Osteocyte (in vitro differentiated cells): ENCODE measurements around the gene DEPDC1B. TPM values are rescaled to one million over a fixed set of nuclear protein-coding genes. Genes with fewer than 3 reads are reported as not detected.

Experiments used
- DNase-seq: peaks from one replicate; pipeline ENCODE4 v3.0.0; 2021; ENCODE audit warnings: mixed read lengths; ENCODE audit not compliant: unreplicated experiment; ENCODE audit errors: extremely low spot score
- H3K27ac Mint-ChIP-seq: one replicate; pipeline ENCODE4 v1.8.0; 2021; ENCODE audit warnings: mild to moderate bottlenecking, mixed read lengths; ENCODE audit not compliant: unreplicated experiment
- H3K27me3 Mint-ChIP-seq: one replicate; pipeline ENCODE4 v1.8.0; 2021; ENCODE audit warnings: mixed read lengths; ENCODE audit not compliant: unreplicated experiment
- H3K36me3 Mint-ChIP-seq: one replicate; pipeline ENCODE4 v1.8.0; 2021; ENCODE audit warnings: mixed read lengths; ENCODE audit not compliant: unreplicated experiment
- H3K4me1 Mint-ChIP-seq: one replicate; pipeline ENCODE4 v1.8.0; 2021; ENCODE audit warnings: mixed read lengths; ENCODE audit not compliant: unreplicated experiment
- H3K4me3 Mint-ChIP-seq: one replicate; pipeline ENCODE4 v1.8.0; 2021; ENCODE audit warnings: mild to moderate bottlenecking, moderate library complexity, mixed read lengths; ENCODE audit not compliant: unreplicated experiment
- H3K9me3 Mint-ChIP-seq: one replicate; pipeline ENCODE4 v1.8.0; 2021; ENCODE audit warnings: mixed read lengths; ENCODE audit not compliant: unreplicated experiment
- total RNA-seq: library from RNA; stranded (reverse); gene quantifications from 2 replicates; pipeline ENCODE4 v1.2.1, GENCODE V29; 2021
- TF ChIP-seq, protein P1 (sequence below): fragments of 200-600 bp; sonication (generic); IDR thresholded peaks from 2 replicates; pipeline ENCODE4 v1.5.0; 2021; ENCODE audit warnings: antibody characterized with exemption, mild to moderate bottlenecking, moderate library complexity

The DEPDC1B gene
- total RNA-seq, 1 donor from 2014 or later, result 1.7 TPM

DNA sequence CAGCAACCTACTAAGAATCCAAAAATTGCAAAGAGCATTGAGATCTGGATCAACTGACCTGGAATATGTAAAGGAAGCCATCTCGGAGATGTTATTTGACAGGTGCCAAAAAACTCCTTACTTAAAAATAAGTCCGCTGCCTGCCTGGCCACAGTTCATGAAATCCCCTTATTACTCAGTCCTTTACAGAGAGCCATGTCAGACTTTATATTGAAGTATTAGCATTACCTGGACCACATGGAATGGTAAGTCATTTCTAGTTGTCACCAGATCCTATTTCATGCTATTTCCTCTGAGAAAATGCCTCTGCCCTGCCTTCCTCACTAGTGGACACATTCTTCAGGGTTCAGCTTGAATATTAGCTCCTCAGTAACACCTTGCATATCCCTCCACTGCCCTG, 115.7 kb downstream of the DEPDC1B start:
- no peak overlapping the region for H3K27ac Mint-ChIP-seq
- no peaks in the 10 kb centered on the region for H3K9me3 Mint-ChIP-seq
- H3K4me3 Mint-ChIP-seq, result no peak overlapping the region
- no peaks in the 10 kb centered on the region for H3K27me3 Mint-ChIP-seq
- H3K36me3 Mint-ChIP-seq, result no peaks in the 10 kb centered on the region
- TF ChIP-seq, protein P1, sequence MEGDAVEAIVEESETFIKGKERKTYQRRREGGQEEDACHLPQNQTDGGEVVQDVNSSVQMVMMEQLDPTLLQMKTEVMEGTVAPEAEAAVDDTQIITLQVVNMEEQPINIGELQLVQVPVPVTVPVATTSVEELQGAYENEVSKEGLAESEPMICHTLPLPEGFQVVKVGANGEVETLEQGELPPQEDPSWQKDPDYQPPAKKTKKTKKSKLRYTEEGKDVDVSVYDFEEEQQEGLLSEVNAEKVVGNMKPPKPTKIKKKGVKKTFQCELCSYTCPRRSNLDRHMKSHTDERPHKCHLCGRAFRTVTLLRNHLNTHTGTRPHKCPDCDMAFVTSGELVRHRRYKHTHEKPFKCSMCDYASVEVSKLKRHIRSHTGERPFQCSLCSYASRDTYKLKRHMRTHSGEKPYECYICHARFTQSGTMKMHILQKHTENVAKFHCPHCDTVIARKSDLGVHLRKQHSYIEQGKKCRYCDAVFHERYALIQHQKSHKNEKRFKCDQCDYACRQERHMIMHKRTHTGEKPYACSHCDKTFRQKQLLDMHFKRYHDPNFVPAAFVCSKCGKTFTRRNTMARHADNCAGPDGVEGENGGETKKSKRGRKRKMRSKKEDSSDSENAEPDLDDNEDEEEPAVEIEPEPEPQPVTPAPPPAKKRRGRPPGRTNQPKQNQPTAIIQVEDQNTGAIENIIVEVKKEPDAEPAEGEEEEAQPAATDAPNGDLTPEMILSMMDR, result no peak
- DNase-seq, result no peak
- H3K4me1 Mint-ChIP-seq, result peaks cover 18% of the 10 kb centered on the region

DNA sequence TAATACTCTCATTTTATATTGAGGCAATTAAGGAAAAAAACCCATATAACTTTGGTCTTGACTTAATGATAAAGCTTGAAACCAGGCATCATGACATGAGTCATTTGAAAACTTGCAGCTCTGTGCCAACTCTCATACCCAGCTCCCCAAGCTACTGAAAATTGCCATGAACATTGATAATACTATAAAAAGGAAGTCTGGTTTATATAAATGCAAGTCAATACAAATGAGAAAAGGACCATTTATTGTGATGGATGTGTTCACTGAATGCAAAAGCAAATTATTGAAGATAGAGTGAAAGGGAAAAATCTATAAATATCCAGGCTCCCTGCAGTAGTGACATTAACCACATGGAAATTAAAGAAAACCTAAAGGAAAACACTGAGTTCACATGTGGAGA, 116.3 kb downstream of the DEPDC1B start:
- peaks cover 18% of the 10 kb centered on the region for H3K4me1 Mint-ChIP-seq
- H3K9me3 Mint-ChIP-seq, result no peaks in the 10 kb centered on the region
- no peak for DNase-seq
- no peak overlapping the region for H3K27ac Mint-ChIP-seq
- H3K36me3 Mint-ChIP-seq, result no peaks in the 10 kb centered on the region
- no peak overlapping the region for H3K4me3 Mint-ChIP-seq
- TF ChIP-seq, protein P1, result no peak
- no peaks in the 10 kb centered on the region for H3K27me3 Mint-ChIP-seq

DNA sequence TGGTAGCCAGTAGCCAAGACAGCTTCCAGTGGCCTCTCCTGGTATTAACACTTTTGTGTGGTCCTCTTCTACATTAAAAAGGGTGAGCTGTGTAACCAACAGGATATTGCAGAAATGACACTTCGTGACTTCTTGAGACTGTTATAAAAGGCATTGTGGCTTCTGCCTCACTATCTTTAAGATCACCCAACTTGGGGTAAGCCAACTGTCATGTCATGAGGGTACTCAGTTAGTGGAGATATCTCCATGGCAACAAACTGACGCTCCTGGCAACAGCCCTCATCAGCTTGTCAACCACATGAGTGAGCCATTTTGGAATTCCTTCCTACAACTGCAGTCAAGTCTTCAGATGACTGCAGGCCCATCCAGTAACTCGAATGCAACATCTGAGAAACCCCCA, 121.7 kb downstream of the DEPDC1B start:
- DNase-seq, result no peak
- Mint-ChIP-seq H3K36me3 (no peaks in the 10 kb centered on the region), H3K27me3 (no peaks in the 10 kb centered on the region), H3K4me1 (peaks cover 7% of the 10 kb centered on the region), H3K9me3 (peaks cover 22% of the 10 kb centered on the region), H3K27ac (no peak overlapping the region), H3K4me3 (no peak overlapping the region)
- TF ChIP-seq, protein P1, result no peak

DNA sequence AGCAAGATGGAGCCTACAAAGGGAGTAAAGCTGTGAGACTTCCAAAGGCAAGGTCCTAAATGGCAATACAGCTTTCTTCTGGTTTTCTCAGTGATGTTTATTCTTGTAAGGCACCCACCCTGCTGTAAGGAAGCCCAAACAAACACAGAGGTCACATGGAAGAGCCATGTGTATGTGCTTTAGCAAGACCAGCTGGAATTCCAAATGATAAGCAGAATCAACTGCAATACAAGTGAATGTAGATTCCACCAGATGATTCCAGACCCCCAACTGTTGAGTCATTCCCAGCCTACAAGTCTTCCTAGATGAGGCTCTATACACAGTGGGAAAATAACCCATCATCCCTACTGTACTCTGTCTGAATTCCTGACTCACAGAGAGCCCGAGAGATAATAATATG, 122.8 kb downstream of the DEPDC1B start:
- H3K27ac Mint-ChIP-seq, result no peak overlapping the region
- H3K27me3 Mint-ChIP-seq, result no peaks in the 10 kb centered on the region
- H3K9me3 Mint-ChIP-seq, result peaks cover 27% of the 10 kb centered on the region
- TF ChIP-seq, protein P1, result no peak
- no peak for DNase-seq
- H3K4me1 Mint-ChIP-seq, result peaks cover 3% of the 10 kb centered on the region
- no peak overlapping the region for H3K4me3 Mint-ChIP-seq
- no peaks in the 10 kb centered on the region for H3K36me3 Mint-ChIP-seq

DNA sequence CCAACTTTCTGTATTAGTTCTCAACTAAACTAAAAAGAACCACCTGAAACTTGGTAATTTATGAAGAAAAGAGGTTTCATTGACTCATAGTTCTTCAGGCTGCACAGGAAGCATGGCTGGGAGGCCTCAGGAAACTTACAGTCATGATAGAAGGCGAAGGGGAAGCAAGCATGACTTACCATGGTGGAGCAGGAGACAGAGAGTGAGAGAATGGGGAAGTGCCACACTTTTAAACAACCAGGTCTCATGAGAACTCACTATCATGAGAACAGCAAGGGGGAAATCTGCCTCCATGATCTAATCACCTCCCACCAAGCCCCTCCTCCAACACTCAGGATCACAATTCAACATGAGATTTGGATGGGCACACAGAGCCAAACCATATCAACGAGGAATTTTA, 123.5 kb downstream of the DEPDC1B start:
- H3K27ac Mint-ChIP-seq, result no peak overlapping the region
- no peaks in the 10 kb centered on the region for H3K27me3 Mint-ChIP-seq
- peaks cover 27% of the 10 kb centered on the region for H3K9me3 Mint-ChIP-seq
- H3K36me3 Mint-ChIP-seq, result no peaks in the 10 kb centered on the region
- no peak for DNase-seq
- H3K4me3 Mint-ChIP-seq, result no peak overlapping the region
- TF ChIP-seq, protein P1, result no peak
- peaks cover 3% of the 10 kb centered on the region for H3K4me1 Mint-ChIP-seq
